Activated T-helper 1 cell treated with Interleukin-2 at 50 U/mL for 16 hours (primary cell): ENCODE data around the gene OBP2B.
"Not testable (repeated sequence)": the region's sequence is repeated elsewhere in the genome, so short reads cannot be mapped to it uniquely, and the experiment has no call there.

Experiments
- DNase-seq: peaks from one replicate; pipeline ENCODE4 v3.0.0-alpha.2; 2020; ENCODE audit warnings: low read depth

Gene OBP2B

DNA sequence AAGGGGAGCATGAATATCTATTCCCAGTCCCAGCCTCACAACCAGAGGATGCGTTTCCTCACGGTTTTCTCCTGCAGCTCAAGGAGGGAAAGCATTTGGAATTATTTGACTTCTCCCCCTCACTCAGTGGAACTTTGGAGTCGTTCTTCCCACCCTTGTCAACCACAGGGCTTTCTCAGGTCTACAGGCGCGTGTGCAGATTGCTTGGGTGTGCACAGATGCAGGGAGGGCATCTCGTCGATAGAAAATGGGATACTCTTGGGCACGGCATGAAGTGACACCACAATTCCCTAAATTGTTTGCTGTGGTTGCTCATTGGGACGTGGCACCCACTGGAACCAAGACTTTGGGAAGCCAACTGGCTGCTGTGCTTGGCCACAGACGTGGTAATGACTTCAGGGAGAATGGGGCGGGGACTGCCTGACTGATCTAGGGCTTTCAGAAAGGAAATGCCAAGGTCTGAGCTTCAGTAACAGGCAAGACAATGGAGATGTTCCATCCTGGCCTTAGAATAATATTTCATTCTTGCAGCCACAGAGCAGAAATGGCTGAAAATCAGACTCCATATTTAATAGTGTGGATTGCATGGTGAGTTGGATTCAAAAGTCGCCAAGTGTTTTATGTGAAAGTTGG lies 12.2 kb upstream of the OBP2B start:
- DNase-seq: no peak

DNA sequence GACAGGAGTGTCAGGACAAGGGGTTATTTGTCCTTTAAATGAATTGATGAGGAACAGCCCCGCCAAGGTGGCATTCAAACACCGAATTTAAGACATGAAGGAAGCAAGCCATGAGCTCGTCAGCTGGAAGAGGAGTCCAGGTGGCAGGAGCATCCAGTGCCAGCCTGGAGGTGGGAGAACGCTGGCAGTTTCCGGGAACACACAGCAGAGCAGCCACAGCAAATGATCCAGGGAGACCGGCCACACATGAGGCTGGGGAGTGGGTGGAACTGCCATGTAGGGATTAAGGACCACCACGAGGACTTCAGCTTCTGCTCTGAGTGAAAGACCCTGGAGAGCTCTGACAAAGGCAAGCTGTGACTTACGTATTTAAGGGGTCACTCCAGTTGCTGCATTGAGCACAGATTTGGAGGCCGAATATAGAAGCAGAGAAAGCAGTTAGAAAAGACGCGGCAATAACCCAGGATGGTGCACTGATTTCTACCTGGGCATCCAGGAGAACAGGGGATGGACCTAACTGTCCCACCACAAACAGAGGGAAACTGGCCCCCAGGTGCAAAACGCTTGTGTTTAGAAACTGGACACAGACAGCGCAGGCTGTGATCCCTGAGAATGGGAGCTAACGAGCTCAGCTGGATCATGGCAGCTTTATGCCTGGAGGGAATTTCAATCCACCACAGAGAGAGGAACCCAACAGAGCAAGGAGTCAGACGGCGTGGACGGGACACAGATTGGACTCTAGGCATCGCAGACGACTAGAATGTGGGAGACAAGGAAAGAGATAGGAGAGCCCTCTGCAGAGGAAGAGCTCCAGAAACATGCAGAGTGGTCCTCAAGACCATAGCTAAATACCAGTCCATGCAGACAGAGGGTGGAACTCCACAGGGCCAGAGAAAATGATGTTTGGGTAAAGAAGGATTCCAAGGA lies 9.3 kb upstream of the OBP2B start:
- DNase-seq: not testable (repeated sequence)

DNA sequence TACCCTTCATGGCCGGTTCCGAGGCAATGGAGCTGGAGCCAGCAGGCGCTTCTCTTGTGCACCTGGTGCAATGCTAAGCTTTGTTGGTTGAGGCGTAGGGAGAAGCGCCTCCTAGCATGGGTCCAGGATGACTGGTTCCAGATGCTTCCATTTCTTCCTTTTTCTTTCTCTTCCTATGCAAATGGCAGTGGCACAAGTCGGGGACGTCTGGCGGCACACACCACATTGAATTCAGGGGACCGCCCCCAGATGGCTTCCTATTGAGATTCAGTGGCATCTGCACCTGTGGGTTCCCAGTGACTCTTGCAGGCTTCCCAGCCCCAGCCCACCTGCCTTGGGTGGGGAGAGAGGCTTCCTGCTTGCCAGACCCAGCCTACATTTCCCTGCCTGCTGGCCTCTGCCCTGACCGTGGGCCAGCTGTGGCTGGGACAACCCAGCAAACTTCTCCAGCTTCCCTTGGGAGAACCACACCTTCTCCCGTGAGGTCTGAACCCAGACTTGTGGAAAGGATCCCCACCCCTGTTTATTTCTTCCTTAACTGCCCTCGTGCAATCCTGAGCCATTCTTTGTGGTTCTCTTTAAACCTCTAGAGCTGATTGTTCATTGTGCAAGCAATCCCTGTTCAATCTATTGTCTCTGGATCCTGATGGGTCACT lies 8.4 kb upstream of the OBP2B start:
- not testable (repeated sequence) for DNase-seq

DNA sequence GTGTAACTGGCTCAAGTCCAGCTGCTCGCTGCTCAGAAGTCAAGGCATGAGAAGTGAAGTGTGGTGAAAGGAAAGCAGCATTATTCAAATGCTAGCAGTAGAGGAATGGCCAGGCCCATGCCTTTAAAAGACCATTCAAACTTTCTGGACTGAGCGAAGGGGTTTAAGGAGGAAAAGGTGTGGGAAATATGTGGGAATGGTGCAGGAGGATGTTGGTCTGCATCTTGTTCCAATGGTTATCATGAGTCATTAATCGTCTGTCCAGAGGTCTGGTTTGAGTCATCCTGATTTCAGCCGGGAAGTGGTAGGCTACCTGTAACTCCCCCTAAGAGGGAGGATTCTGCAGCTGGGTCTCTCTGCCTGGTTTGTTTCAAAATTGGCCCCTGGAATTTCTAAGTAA lies 5.2 kb upstream of the OBP2B start:
- not testable (repeated sequence) for DNase-seq

DNA sequence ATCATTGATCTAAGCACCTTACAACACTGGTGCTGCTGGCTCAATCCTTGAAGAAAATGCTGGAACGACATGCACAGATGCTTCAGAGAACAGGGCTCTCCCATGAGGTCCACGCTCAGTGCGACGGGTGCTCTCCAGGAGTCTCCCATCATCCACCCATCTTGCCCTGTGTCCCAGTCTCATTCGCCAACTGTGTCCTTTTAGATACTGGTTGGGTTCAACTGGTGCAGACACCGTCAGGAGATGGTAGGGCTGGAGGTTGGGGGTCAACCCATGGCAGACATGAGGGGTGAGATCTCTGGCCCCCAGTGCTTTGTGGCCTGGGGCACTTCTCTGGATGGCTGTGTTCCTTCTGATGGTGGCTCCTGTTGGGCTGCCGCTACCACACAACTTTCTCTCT lies 1.6 kb upstream of the OBP2B start:
- no peak for DNase-seq

DNA sequence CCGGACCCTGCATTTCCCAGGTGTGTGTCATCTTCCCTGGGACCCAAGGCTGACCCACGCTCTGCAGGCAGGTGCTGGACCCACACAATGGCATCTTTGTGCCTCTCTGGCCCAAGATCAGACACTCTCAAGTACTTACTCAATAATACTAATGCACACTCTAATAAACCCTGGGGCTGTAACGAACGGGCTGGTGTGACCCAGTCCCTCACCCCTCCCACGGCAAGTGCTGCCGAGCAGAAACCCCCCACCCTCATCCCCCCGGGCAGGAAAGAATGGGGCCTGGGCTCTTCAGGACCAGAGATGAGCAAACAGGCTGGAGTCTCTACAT lies 1.1 kb upstream of the OBP2B start:
- DNase-seq: no peak

DNA sequence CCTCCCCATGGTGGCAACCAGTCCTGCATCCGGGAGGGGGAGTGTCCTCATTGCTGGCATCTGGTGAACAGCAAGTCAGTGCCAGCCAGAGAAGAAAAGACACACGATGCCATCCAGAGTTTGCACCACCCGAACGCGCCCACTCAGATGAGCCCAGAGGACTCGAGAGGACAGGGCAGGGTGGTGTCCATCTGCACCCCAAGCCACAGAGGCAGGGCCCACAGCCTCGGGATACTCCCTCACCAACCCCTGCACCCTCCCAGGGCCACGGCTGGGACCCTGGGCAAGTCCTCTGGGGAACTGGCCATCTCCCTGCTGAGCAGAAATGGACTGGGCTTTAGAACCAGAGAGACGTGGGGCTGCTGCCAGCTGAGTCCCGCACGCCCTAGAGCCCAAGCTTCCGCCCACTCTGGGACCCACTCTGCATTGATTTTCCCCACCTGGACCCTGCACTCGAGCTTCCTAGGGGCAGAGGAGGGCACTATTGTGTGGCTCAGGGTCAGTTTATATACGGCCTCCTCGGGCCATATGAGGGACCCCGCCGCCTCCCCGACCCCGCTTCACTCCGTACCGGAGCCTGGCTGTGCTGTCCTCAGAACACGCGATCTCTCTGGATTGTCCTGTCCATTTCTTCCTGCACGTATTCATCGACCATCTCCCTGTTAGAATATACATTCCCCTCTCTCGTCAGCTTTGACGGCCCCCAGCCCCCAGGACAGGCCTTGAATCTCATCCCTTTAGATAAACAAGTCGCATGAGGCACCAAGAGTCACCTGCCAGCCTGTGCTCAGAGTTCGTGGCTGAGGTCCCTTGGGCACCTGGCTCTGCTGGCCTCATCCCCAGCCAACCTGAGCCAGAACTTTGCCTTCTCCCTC lies 514 bp upstream of the OBP2B start:
- not testable (repeated sequence) for DNase-seq

DNA sequence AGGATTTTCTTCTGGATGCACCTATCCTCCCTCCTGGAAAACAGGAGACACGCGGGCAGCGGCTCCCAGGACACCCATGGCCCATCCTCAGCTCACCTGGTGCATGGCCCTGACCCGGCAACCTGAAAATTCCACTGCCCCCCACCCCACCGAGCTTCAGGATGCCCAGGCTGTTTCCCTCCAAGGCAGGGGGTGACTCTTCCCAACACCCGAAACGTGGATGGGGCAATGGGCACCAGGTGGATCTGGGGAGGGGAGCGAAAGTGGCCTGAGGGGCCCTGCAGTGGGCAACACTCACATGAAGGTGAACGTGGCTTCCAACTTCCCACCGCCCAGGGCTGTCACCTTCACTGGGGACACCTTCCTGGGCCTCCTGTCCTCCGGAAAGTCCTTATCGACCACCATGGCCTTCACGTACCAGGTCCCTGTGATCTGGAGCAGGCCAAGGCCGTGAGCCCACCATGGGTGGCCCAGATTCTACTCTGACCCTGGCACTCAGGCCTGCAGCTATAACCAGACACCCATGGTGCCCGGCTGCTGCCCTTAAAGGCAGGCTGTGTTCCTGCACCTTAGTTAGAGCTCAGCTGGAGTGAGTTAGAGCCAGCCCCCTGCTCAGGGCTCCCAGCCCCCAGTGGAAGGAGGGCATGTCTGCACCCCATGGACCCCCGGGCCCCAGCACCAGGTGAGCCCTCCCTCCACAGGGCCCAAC lies 725 bp downstream of the OBP2B start:
- not testable (repeated sequence) for DNase-seq

DNA sequence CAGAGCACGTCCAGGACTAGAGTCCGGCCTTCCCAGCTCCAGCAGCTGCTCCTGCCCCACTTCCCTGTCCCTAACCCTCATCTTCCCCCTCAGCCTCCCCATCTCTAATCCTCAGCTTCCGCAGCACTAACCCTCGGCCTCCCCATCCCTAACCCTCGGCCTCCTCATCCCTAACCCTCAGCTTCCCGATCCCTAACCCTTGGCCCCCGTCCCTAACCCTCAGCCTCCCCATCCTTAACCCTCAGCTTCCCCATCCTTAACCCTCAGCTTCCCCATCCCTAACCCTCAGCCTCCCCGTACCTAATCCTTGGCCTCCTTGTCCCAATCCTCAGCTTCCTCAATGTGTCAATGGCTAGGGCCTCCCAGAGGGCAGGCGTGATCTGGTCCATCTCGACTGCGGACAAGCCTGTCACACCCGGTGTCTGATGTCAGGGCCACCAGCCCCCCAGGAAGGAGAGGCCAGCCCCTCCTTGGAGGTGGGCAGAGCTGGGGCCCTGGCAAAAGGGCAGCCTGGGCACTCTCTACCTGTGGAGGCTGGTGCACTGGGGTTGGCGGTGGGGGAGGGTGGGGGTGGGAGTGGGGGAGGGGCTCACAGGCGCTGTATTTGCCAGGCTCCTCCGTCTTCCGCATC lies 1.4 kb downstream of the OBP2B start:
- DNase-seq: no peak

DNA sequence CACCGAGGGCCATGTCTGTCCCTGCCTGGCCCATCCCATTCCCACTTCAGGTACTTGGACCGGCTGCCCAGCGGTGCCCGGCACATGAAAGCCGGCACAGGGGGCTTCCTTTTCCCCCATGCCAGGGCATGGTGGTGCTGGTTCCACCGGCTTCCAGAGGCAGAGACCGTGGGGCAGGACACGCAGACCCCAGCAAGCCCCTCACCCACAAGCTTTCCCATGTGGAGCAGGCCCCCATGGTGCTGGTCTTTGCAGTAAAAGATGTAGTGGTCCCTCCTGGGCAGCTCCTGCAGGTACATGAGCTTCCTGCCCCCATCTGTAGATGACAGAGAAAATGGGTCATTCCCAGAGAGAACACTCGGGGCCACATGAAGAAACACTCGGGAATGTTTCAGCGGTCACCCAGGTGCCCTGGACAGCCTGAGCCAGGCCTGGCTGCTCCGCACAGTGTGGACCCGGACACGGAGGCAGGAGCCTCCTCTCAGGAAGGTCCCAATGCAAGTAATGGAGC lies 2.0 kb downstream of the OBP2B start:
- no peak for DNase-seq

DNA sequence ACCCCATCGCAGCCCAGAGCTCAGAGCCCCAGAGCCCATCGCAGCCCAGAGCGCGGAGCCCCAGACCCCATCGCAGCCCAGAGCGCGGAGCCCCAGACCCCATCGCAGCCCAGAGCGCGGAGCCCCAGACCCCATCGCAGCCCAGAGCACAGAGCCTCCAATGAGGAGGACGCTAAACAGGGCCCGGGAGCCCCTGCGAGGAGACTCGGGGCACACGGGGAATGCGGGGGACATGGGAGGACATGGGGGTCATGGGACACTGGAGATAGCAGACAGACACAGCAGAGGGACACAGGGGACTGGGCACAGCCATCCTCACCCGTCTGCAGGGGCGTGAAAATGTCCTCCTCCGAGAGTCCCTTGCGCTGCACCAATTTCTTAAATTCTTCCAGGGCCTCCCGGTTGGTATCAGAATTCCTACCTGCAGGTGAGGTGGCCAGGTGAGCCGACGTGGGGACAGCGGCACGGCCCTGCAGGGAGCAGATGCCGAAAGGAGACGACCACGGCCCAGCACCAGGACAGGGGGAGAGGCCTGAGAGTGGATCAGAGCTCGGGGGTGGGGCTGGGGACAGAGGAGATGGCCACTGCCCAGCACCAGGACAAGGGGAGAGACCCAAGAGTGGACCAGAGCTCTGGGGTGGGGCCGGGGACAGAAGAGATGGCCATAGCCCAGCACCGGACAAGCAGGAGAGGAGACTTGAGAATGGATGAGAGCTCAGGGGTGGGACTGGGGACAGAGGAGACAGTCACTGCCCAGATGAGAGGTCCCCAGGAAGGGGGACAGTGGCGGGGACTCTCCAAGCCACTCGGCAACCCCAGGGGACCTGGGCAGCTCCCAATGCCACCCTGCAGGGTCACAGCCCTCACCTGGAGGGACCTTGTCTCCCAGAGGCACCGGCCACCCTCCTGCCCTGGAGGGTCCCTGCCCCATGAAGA lies 2.8 kb downstream of the OBP2B start:
- DNase-seq: no peak

DNA sequence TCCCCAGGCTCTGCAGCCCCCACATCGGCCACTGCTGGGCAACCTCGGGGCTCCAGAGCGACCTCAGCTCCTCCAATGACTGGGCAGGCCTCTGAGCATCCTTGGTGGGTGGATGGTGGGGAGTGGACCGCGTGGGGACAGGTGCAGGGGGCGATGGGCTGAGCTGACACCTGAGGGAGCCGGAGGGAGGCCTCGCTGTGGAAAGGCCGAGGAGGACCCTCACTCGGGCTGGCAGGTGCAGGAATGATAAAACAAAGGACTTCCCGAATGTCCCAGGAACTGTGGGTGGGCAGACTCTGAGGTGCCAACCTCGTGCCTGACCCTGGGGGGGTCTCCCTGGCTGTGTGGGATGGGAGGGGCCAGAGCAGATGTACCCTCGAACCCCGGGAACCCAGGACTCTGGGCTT lies 3.6 kb downstream of the OBP2B start:
- not testable (repeated sequence) for DNase-seq

DNA sequence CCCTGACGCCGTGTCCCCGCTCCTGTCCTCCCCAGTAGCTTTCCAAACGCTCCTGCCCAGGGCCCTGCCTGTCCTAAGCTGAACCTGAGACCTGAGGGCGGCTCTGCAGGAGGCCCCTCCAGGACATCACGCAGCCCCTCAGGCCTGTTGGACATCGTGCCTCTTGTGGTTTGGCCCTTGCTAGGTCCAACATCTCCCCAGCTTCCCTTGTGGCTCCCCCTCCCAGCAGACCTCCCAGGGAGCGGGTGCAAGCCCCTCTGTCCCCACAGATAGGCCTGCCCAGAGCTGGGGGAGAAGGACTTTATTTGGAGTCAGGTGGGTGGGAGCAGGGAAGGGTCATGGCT lies 4.1 kb downstream of the OBP2B start:
- DNase-seq: no peak

DNA sequence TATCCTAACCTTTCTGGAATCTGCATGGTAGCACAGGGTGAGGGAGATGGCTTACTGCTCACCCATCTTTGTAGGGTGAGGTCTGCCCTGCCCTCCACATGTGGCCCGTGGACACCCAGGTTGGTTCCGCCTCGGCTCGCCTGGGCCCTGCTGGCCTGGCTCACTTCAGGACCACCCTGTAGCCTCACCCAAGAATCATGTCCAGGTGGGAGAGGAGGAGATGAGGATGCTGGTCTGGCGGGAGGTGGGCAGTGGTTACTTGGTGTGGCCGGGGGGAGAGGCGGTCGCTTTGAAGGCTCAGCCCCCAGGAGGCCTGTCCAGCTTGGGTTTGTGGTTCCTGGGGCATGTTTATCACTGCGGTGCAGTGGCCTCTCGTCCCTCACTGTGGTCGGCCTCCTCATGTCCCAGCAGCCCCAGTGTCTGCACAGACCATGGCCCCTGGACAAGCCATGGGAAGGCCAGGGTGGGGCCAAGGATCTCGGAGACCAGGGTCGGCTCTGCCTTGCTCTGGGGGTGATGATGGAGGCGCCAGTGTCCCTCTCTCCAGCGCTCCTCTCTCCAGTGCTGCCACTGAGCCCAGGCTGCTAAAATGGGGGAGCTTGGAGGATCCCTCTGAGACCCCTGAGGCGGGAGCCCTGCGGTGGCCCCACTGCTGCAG lies 4.6 kb downstream of the OBP2B start:
- DNase-seq: no peak

DNA sequence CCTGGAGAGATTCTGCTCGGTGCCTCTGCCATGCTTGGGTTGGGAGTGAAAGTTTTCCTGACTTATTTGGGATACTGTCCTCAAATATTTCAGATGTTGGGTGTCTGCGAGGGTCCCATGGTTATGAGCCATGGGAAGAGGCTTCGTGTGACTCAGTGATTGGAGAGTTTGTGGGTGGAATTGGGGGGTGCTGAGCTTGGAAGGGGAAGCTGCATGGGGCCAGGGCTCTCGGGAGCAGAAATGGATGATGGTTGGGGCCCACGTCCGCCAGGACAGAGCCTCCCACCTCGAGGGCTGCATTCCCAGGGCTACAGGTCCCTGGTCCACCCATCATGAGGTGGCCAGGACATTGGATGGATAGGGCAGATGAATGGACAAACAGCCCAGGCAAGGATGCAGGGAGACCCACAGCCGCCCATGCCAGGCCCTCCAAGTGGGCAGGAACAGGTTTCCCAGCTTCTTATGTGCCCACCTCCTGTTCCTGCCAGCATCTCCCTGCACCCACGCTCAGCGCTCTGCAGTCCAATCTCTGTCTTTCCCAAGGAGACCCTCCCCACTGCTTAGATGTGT lies 5.5 kb downstream of the OBP2B start:
- DNase-seq: no peak

DNA sequence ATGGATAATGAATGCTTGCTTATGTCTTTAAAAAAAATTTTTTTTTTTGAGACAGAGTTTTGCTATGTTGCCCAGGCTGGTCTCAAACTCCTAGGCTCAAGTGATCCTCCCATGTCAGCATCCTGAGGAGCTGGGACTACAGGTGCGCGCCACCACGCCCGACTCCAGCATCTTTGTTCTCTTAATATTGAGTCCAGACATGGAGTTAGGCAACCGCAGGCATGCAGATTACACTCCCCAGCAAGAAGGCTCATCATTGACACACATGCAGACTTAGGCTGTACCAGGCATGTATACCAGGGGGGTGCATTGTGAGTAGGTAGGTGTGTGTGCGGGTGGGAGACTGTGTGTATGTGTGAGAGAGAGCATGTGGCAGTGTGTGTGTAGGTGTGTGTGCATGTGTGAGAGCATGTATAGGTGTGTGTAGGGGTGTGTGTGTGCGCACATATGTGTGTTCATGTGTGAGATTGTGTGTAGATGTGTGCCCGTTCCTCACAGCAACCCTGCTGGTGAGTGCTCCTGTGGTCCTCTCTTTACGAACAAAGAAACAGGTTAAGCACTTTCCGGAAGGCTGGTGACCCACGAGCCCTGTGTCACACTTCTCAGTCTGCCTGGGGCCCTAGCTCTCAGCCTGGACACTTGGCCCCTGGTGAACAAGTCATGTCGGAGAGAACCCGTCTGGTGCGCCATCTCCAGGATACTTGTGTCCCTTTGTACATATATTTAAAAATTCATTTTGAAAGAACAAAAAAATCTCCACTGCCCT lies 6.2 kb downstream of the OBP2B start:
- DNase-seq: no peak

DNA sequence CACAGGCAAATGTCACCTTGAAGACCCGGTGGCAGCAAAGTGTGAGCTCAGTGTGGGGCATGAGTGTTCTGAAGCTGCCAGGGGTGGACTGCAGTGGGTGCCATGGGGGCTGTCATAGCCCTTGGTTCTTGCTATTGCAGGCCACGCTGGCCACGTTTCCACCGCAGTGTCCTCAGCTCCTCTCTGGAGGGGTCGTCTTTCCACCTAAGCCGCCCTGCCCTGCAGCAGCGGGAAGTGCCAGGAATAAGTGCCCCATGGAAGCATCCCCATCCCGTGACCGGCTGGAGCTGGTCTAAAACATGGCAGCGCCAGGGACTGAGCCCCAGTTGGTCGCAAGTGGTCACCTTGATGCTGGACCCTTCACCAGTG lies 6.9 kb downstream of the OBP2B start:
- DNase-seq: no peak
